ENCODE data around the gene WDR18. TPM values are rescaled to one million over a fixed set of nuclear protein-coding genes. Genes with fewer than 3 reads are reported as not detected.
A peak's percentile ranks its signal among the peaks of the same experiment; 100 is the strongest.

Gene WDR18
- polyA plus RNA-seq, 1 donor (not counting 4 experiments of a cell fraction or from before 2014, with no cell fraction given) = 26.3 TPM

GRCh38 chr19:1017115-1017905 is 33.2 kb downstream of the WDR18 start:
- H3K4me3 ChIP-seq (ENCODE audit: control insufficient read depth in 2 of 3, extremely low read depth in 1 of 3, insufficient read depth in 2 of 3, low read depth in 1 of 3, low read length in 3 of 3) = peak overlapping the region; percentile 0 to 38 (median 37)
- TF ChIP-seq CTCF (optimal IDR thresholded peaks at IDR 0.05 in 1 of 3, IDR thresholded peaks at IDR 0.05 in 1 of 3, conservative IDR thresholded peaks at IDR 0.05 in 1 of 3; ENCODE audit: extremely low read depth in 1 of 3, insufficient read depth in 2 of 3, low read length in 3 of 3) = no peak
- TF ChIP-seq EZH2 (IDR thresholded peaks at IDR 0.05; ENCODE audit: low read length) = no peak
- no peaks in the 10 kb centered on the region for H3K27me3 ChIP-seq (ENCODE audit: control insufficient read depth, extremely low read depth, insufficient read depth, low read length)
- H3K9me3 ChIP-seq (ENCODE audit: control insufficient read depth, low read depth, low read length) = no peaks in the 10 kb centered on the region
- DNase-seq (ENCODE audit: low read depth, low spot score) = no peak
- H3K4me1 ChIP-seq (ENCODE audit: control insufficient read depth, extremely low read depth, insufficient read depth, low read length) = peaks cover 38% of the 10 kb centered on the region
- dilution Hi-C loops (cut with MboI; ENCODE audit: extremely low pct_ligation_motif_present, low sequenced_read_pairs) = no loop called here
- H3K4me2 ChIP-seq (ENCODE audit: control insufficient read depth, extremely low read depth, insufficient read depth, low read depth, low read length) = peak overlapping the region; percentile 81
- peak overlapping the region; percentile 60 for H3K27ac ChIP-seq (ENCODE audit: control insufficient read depth, insufficient read depth, low read length)
- peaks cover 4 to 11% of the 10 kb centered on the region in 2 experiments for H3K36me3 ChIP-seq (ENCODE audit: control insufficient read depth in 2 of 2, extremely low read depth in 1 of 2, insufficient read depth in 2 of 2, low read length in 2 of 2)
- H4K20me1 ChIP-seq (ENCODE audit: control insufficient read depth, extremely low read depth, insufficient read depth, low read length) = peaks cover 31% of the 10 kb centered on the region
- peaks cover 4% of the 10 kb centered on the region for H3K9me1 ChIP-seq (ENCODE audit: control insufficient read depth, extremely low read depth, insufficient read depth, low read length)
- peak overlapping the region; percentile 34 for H3K9ac ChIP-seq (ENCODE audit: control insufficient read depth, extremely low read depth, insufficient read depth, low read length)
- FAIRE-seq = peak; percentile 51
- H3K79me2 ChIP-seq (ENCODE audit: control insufficient read depth, insufficient read depth, low read length) = peaks cover 82% of the 10 kb centered on the region
- H2AFZ ChIP-seq (ENCODE audit: control insufficient read depth, low read length) = no peak overlapping the region

- Histone ChIP-seq H3K9me3 (ENCODE audit: control insufficient read depth, low read depth, low read length) (no peaks in the 10 kb centered on the region), H2AFZ (ENCODE audit: control insufficient read depth, low read length) (no peak overlapping the region), H4K20me1 (ENCODE audit: control insufficient read depth, extremely low read depth, insufficient read depth, low read length) (peaks cover 31% of the 10 kb centered on the region), H3K27me3 (ENCODE audit: control insufficient read depth, extremely low read depth, insufficient read depth, low read length) (no peaks in the 10 kb centered on the region), H3K36me3 (ENCODE audit: control insufficient read depth in 2 of 2, extremely low read depth in 1 of 2, insufficient read depth in 2 of 2, low read length in 2 of 2) (peaks cover 3 to 11% of the 10 kb centered on the region in 2 experiments), H3K4me2 (ENCODE audit: control insufficient read depth, extremely low read depth, insufficient read depth, low read depth, low read length) (peak overlapping the region; percentile 81), H3K9ac (ENCODE audit: control insufficient read depth, extremely low read depth, insufficient read depth, low read length) (no peak overlapping the region), H3K27ac (ENCODE audit: control insufficient read depth, insufficient read depth, low read length) (no peak overlapping the region), H3K79me2 (ENCODE audit: control insufficient read depth, insufficient read depth, low read length) (peaks cover 80% of the 10 kb centered on the region), H3K9me1 (ENCODE audit: control insufficient read depth, extremely low read depth, insufficient read depth, low read length) (peaks cover 4% of the 10 kb centered on the region), H3K4me1 (ENCODE audit: control insufficient read depth, extremely low read depth, insufficient read depth, low read length) (peaks cover 38% of the 10 kb centered on the region), H3K4me3 (ENCODE audit: control insufficient read depth in 2 of 3, extremely low read depth in 1 of 3, insufficient read depth in 2 of 3, low read depth in 1 of 3, low read length in 3 of 3) (no peak overlapping the region)
- no peak for FAIRE-seq
- TF ChIP-seq EZH2 (IDR thresholded peaks at IDR 0.05; ENCODE audit: low read length) (no peak), CTCF (optimal IDR thresholded peaks at IDR 0.05 in 1 of 3, IDR thresholded peaks at IDR 0.05 in 1 of 3, conservative IDR thresholded peaks at IDR 0.05 in 1 of 3; ENCODE audit: extremely low read depth in 1 of 3, insufficient read depth in 2 of 3, low read length in 3 of 3) (no peak)
- dilution Hi-C loops (cut with MboI; ENCODE audit: extremely low pct_ligation_motif_present, low sequenced_read_pairs) = no loop called here
- DNase-seq (ENCODE audit: low read depth, low spot score) = no peak
Measured at GRCh38 chr19:1017906-1018305, 33.8 kb downstream of the WDR18 start.

All from keratinocyte (primary cell).